ENCODE results near the gene KIF1A.

Gene KIF1A

DNA sequence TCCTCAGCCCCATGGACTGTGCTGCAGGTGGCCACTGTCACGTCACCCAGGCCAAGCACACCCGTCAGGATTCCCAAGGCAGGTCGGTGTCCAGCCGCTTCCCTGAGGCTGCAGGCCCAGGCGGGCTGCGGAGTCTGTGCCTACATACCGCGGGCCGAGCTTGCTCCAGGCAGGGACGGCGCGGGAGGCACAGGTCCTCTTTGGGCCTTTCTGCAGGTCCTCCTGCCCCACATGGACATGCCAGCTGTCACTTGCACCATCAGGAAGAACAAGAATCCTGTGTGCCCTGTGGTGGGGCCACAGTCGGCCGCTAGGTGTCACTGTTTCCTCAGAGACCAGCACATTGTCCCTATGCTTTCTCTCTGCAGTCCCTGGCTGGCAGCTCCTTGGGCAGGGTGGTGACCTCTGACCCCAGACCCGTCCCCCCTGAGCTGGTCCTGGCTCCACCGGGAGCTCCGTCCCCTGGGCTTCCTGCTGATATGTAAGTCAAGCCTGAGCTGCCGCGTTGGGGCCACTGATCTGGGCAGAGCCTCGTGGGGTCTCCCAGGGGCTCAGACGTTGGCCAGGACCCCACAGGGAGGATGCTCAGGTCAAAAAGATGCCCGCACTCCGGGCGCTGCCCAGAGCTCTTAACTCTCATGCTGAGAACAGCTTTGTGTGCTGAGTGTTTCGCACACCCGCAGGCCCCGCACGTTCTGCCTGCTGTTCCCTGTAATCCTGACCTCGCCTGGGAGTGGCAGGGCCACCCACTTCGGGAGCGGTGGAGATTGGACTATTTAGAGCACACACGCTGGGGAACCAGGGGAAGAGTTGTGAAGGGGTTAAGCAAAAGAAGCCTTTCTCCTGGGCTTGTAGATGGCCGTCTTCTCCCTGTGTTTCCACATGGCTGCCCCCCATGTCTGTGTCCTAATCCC lies 31.3 kb upstream of the KIF1A start:
- no peak for TF ChIP-seq SIN3A (IDR thresholded peaks at IDR 0.05; ENCODE audit: borderline replicate concordance, insufficient read depth, low read length)
- no peak for TF ChIP-seq POLR2AphosphoS5 (IDR thresholded peaks at IDR 0.05; ENCODE audit: low read depth, low read length)
- no peak for TF ChIP-seq FOXP2 (optimal IDR thresholded peaks at IDR 0.05; ENCODE audit: borderline replicate concordance, extremely low read depth, extremely low read length, insufficient read depth)
- TF ChIP-seq TAF1 (IDR thresholded peaks at IDR 0.05; ENCODE audit: borderline replicate concordance, insufficient read depth, low read length), result no peak
- TF ChIP-seq, protein P1, sequence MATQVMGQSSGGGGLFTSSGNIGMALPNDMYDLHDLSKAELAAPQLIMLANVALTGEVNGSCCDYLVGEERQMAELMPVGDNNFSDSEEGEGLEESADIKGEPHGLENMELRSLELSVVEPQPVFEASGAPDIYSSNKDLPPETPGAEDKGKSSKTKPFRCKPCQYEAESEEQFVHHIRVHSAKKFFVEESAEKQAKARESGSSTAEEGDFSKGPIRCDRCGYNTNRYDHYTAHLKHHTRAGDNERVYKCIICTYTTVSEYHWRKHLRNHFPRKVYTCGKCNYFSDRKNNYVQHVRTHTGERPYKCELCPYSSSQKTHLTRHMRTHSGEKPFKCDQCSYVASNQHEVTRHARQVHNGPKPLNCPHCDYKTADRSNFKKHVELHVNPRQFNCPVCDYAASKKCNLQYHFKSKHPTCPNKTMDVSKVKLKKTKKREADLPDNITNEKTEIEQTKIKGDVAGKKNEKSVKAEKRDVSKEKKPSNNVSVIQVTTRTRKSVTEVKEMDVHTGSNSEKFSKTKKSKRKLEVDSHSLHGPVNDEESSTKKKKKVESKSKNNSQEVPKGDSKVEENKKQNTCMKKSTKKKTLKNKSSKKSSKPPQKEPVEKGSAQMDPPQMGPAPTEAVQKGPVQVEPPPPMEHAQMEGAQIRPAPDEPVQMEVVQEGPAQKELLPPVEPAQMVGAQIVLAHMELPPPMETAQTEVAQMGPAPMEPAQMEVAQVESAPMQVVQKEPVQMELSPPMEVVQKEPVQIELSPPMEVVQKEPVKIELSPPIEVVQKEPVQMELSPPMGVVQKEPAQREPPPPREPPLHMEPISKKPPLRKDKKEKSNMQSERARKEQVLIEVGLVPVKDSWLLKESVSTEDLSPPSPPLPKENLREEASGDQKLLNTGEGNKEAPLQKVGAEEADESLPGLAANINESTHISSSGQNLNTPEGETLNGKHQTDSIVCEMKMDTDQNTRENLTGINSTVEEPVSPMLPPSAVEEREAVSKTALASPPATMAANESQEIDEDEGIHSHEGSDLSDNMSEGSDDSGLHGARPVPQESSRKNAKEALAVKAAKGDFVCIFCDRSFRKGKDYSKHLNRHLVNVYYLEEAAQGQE (IDR thresholded peaks at IDR 0.05; ENCODE audit: insufficient read depth in 1 of 2, low read depth in 2 of 2, low read length in 2 of 2), result no peak

DNA sequence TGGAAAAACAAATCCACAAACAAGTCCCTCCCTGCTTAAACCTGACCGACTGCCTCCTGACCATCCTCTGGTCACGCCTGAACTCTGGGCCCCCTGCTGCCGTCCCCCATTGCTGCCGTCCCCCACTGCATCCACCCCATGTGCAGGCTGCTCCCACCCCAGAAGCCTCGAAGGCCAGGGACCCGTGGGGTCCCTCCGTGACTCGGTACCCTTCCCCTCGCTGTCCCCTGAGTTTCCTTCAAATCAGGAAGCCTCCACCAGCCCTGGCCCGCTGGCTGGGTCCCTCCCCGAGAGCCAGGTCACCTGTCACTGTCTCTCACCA lies 30.7 kb upstream of the KIF1A start:
- no peak for TF ChIP-seq TAF1 (IDR thresholded peaks at IDR 0.05; ENCODE audit: borderline replicate concordance, insufficient read depth, low read length)
- TF ChIP-seq POLR2AphosphoS5 (IDR thresholded peaks at IDR 0.05; ENCODE audit: low read depth, low read length), result no peak
- TF ChIP-seq SIN3A (IDR thresholded peaks at IDR 0.05; ENCODE audit: borderline replicate concordance, insufficient read depth, low read length), result no peak
- no peak for TF ChIP-seq FOXP2 (optimal IDR thresholded peaks at IDR 0.05; ENCODE audit: borderline replicate concordance, extremely low read depth, extremely low read length, insufficient read depth)

DNA sequence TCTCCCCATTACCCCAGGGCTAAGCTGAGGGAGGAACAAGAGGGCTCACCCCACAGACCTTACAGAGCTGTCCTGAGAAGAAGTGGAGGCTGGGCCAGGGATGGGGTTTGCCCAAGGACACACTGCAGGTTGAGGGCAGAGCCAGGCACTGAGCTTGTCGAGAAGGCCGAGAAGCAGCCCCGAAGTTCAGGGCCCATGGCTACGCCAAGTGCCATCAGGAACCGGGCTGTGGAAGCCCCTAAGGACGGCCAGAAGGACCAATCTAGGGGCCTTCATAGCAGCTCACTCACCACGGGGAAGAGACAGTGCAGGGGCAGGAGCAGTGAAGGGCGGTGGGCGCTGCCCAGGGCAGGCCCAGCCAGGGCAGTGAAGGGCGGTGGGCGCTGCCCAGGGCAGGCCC lies 30.0 kb upstream of the KIF1A start:
- TF ChIP-seq TAF1 (IDR thresholded peaks at IDR 0.05; ENCODE audit: borderline replicate concordance, insufficient read depth, low read length), result no peak
- no peak for TF ChIP-seq SIN3A (IDR thresholded peaks at IDR 0.05; ENCODE audit: borderline replicate concordance, insufficient read depth, low read length)
- TF ChIP-seq FOXP2 (optimal IDR thresholded peaks at IDR 0.05; ENCODE audit: borderline replicate concordance, extremely low read depth, extremely low read length, insufficient read depth), result no peak
- TF ChIP-seq, protein P1 (IDR thresholded peaks at IDR 0.05; ENCODE audit: insufficient read depth in 1 of 2, low read depth in 2 of 2, low read length in 2 of 2), result no peak
- TF ChIP-seq POLR2AphosphoS5 (IDR thresholded peaks at IDR 0.05; ENCODE audit: low read depth, low read length), result no peak

DNA sequence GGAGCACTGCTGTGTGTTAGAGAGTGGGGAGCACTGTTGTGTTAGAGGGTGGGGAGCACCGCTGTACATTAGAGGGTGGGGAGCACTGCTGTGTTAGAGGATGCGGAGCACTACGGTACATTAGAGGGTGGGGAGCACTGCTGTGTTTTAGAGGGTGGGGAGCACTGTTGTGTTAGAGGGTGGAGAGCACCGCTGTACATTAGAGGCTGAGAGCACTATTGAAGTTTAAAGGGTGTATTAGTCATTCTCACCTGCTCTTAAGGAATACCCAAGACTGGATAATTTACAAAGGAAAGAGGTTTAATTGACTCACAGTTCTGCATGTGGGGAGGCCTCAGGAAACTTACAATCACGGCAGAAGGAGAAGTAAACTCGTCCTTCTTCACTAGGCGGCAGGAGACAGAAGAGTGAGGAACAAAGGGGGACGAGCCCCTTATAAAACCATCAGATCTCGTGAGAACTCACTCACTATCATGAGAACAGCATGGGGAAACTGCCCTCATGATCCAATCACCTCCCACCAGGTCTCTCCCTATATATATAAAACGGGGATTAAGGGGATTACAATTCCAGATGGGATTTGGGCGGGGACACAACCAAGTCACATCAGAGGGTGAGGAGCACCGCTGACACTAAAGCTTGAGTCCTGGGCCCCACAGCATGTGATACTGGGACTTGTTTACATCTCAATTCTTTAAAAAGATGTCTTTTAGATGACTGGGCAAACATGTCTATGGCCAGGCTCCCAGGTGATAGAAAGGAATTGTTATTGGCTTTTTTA lies 29.1 kb upstream of the KIF1A start:
- TF ChIP-seq, protein P1 (IDR thresholded peaks at IDR 0.05; ENCODE audit: insufficient read depth in 1 of 2, low read depth in 2 of 2, low read length in 2 of 2), result no peak
- TF ChIP-seq TAF1 (IDR thresholded peaks at IDR 0.05; ENCODE audit: borderline replicate concordance, insufficient read depth, low read length) (no peak), POLR2AphosphoS5 (IDR thresholded peaks at IDR 0.05; ENCODE audit: low read depth, low read length) (no peak), FOXP2 (optimal IDR thresholded peaks at IDR 0.05; ENCODE audit: borderline replicate concordance, extremely low read depth, extremely low read length, insufficient read depth) (no peak), SIN3A (IDR thresholded peaks at IDR 0.05; ENCODE audit: borderline replicate concordance, insufficient read depth, low read length) (no peak)

DNA sequence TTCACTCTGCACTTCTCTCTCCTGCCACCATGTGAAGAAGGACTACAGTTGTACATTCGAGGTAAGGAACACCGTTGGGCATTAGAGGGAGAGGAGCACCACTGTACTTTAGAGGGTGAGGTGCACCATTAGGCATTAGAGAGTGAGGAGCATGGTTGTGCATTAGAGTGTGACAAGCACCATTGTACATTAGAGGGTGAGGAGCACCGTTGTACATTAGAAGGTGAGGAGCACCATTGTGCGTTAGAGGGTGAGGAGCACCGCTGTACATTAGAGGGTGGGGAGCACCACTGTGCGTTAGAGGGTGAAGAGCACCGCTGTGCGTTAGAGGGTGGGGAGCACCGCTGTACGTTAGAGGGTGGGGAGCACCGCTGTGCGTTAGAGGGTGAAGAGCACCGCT lies 27.8 kb upstream of the KIF1A start:
- no peak for TF ChIP-seq FOXP2 (optimal IDR thresholded peaks at IDR 0.05; ENCODE audit: borderline replicate concordance, extremely low read depth, extremely low read length, insufficient read depth)
- no peak for TF ChIP-seq POLR2AphosphoS5 (IDR thresholded peaks at IDR 0.05; ENCODE audit: low read depth, low read length)
- no peak for TF ChIP-seq SIN3A (IDR thresholded peaks at IDR 0.05; ENCODE audit: borderline replicate concordance, insufficient read depth, low read length)
- TF ChIP-seq TAF1 (IDR thresholded peaks at IDR 0.05; ENCODE audit: borderline replicate concordance, insufficient read depth, low read length), result no peak
- TF ChIP-seq, protein P1 (IDR thresholded peaks at IDR 0.05; ENCODE audit: insufficient read depth in 1 of 2, low read depth in 2 of 2, low read length in 2 of 2), result no peak
